HCT116 (cell line): Measurements from ENCODE around the gene MTHFR.

ENCODE experiments used
- CTCF ChIP-seq, 3 experiments: fragments of 200-600 bp in 1 of 3; sonication (generic) in 1 of 3; IDR thresholded peaks in 2 of 3; conservative IDR thresholded peaks in 1 of 3; 2 replicates each; pipeline ENCODE4 v1.5.1; 2012 to 2017; ENCODE audit warnings: low read depth in 2 of 3, low read length in 2 of 3, antibody characterized with exemption in 1 of 3, borderline replicate concordance in 1 of 3, control low read depth in 1 of 3, mild to moderate bottlenecking in 1 of 3, mixed read lengths in 1 of 3, mixed run types in 1 of 3, moderate library complexity in 1 of 3; ENCODE audit not compliant: insufficient read depth in 1 of 3
- EGR1 ChIP-seq: IDR thresholded peaks from 2 replicates; pipeline ENCODE4 v1.6.1; 2012; ENCODE audit warnings: low read depth
- EZH2 ChIP-seq: fragments of 200-600 bp; sonication (generic); IDR thresholded peaks from 2 replicates; pipeline ENCODE4 v1.6.1; 2017; ENCODE audit warnings: antibody characterized with exemption, mixed run types
- POLR2A ChIP-seq: IDR thresholded peaks from 2 replicates; pipeline ENCODE4 v1.7.0; 2011; ENCODE audit warnings: borderline replicate concordance; ENCODE audit not compliant: insufficient read depth, insufficient read length; ENCODE audit errors: extremely low read depth
- POLR2AphosphoS5 ChIP-seq: IDR thresholded peaks from 2 replicates; pipeline ENCODE4 v1.6.1; 2011; ENCODE audit warnings: mild to moderate bottlenecking, low read depth, low read length, moderate library complexity
- SIN3A ChIP-seq: IDR thresholded peaks from 2 replicates; pipeline ENCODE4 v1.6.1; 2012; ENCODE audit warnings: low read depth
- YY1 ChIP-seq: IDR thresholded peaks from 2 replicates; pipeline ENCODE4 v1.6.1; 2011; ENCODE audit warnings: low read length, low read depth, moderate library complexity, mild to moderate bottlenecking; ENCODE audit not compliant: insufficient replicate concordance; ENCODE audit errors: extremely low read depth
- ZNF274 ChIP-seq: fragments of 200-500 bp; sonication (Bioruptor generic); IDR thresholded peaks from 2 replicates; pipeline ENCODE4 v1.6.1; 2014; ENCODE audit warnings: mild to moderate bottlenecking, low read depth, low read length, inconsistent platforms

DNA sequence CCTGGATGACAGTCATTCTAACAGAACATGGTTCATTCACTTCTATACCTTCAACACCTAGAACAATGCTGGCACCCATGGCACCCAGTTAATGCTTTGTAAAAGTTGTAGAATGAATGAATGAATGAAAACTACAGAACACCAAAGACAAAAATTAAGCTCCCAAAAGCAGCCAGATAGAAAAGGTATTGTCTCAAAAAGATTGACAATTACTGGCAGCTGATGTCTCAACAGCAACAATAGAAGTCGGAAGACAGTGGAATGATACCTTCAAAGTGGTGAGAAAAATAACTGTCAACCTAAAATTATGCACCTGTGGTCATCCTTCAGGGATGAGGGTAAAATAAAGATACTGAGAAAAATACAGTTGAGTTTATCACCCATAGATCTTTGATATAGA is 48.7 kb downstream of the MTHFR start:
- TF ChIP-seq CTCF (IDR thresholded peaks at IDR 0.05 in 2 of 3, conservative IDR thresholded peaks at IDR 0.05 in 1 of 3; ENCODE audit: borderline replicate concordance in 1 of 3, insufficient read depth in 1 of 3, low read depth in 2 of 3, low read length in 2 of 3), result no peak
- no peak for TF ChIP-seq POLR2A
- TF ChIP-seq POLR2AphosphoS5, result no peak
- no peak for TF ChIP-seq SIN3A
- TF ChIP-seq ZNF274, result no peak
- TF ChIP-seq EGR1, result no peak
- no peak for TF ChIP-seq EZH2
- TF ChIP-seq YY1, result no peak
